SKM-1 treated with dmso at 0.1 percent for 144 hours (cell line): ENCODE data around the gene FRS2.

Experiments
- DNase-seq: peaks from one replicate; lab custom pipeline; 2025; ENCODE audit not compliant: unreplicated experiment; lab: John Stamatoyannopoulos, UW

Gene FRS2

DNA sequence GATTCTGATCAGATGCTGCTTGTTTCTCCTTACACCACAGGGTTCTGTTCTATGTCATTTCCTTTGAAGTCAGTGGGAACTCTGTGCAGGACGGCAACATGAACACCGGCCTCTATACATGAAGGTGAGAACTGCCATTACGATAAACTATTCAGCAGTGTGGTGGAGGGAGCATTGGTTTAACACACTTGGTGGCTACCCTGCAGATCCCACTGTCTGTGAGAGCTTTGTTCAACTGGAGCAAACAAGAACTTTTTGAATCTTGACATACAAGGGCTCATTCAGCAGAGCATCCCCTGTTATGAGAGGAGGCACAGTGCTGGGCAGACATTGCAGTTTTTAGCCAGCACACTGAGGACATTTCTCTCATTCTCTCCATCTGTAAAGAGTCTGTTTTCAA lies 10.7 kb upstream of the FRS2 start:
- no peak for DNase-seq

DNA sequence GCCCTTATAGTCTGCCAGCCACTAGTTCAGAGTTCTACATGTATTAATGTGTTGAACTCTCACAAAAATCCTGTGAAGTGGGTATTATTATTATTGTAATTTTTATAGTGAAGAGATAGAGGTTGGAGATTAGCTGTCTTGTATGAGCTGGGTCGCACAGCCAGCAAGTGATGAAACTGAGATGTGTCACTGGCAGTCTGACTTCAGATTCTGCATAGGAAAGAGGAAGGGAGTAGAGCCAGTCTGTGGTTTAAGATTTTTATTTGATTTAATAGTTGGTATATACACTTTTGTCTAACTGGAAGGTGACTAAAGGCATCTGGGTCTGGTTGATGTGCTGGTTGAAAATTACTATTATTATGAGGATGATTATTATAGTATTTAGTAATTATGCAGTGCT lies 5.8 kb upstream of the FRS2 start:
- DNase-seq = no peak

DNA sequence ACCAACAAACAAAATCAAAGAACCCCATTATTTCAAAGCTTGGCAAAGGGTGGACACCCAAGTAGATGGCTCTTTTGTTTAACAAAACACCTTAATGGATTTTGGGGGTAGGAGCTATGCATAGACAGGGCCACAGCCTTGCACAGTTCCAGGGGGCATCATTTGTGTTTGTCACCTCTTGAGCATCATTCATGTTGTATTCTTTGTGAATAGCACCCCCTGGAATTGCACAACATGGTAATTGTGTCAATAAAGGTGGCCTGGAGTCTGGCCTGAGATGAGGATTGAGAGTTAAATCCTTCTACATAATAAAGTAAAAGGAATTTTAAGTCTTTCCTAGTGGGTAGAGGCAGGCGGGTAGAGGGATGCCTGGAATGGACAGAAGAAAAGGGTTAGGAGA lies 3.3 kb upstream of the FRS2 start:
- DNase-seq = no peak

DNA sequence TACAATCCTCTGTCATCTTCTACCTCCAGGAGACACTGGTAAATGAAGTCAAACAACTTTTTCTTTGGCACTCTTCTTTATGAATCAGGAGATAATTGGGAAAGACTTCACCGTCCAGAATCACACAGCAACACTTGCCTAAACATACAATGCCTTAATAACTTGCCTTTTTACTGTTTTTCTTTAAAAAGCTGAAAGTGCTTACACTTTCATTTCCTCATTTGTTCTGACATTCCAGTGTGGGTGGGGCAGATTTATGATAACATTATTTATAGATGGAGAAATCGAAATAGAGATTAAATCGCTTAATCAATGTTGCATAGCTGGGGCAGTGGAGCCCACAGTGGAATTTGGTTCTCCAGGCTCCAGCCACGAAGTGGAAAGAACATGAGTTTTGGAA lies 2.8 kb upstream of the FRS2 start:
- DNase-seq = no peak

DNA sequence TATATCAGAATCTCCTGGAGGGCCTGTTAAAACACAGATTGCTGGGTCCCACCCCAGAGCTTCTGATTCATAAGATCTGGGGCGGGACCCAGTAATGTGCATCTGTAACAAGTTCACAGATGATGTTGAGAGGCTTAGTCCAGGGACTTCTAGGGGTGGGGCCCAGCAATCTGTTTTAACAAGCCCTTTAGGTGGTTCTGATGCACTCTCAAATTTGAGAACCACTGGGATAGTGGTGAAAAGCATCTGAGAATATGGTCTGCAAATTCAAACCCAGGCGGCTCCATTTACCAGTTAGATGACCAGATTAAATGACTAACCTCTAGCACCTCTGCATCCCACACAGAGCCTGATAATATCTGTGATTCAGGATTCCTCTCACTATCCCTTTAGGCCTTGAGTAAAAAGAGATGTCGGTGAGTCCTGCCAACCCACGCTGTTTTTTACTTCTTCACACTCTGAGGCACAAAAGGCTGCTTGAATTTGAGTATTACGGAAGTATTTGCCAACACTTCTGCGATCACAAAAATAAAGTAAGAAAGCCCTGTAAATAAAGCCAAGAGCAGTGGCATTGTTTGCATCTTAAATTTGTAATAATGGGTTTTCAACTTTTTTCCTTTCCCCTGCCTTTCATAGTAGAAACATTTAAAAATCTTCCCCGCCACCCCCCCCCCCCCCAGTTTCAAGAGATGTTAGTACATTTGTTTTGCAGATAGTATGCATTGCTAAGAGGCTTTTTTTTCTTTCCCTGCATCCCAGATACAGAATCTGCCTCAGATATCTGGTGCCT lies 1.8 kb upstream of the FRS2 start:
- DNase-seq = no peak

DNA sequence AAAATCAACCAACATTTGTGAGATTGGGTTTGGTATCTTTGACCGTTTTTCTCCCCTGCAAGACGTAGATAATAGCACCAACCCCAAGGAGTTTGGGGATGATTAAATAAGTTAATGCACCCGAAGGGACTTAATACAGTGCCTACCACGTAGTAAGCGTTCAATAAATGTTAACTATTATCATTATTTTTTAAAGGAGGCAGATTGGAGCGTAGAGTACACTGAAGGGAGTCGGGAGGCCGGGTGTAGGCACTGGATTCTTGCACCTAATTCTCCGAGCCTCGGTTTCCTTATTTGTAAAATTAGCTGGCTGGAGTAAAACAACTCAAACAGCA lies 367 bp upstream of the FRS2 start:
- DNase-seq = no peak

DNA sequence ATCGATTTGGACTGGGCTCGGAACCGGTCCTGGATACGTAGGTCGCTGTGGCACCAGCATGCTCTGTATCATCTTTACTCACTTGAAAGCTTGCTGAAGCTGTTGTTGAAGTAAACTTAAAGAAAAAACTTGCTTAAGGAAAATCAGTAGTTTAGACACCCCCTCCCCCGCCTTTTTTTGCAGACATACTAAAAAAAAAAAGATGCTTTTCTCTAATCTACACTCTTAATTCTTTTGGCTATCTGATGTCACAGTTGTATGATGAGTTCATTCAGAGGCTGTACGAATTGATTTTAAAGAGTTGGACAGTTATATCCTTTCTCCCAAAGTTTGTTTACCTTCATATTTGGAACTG lies 865 bp downstream of the FRS2 start:
- DNase-seq = no peak

DNA sequence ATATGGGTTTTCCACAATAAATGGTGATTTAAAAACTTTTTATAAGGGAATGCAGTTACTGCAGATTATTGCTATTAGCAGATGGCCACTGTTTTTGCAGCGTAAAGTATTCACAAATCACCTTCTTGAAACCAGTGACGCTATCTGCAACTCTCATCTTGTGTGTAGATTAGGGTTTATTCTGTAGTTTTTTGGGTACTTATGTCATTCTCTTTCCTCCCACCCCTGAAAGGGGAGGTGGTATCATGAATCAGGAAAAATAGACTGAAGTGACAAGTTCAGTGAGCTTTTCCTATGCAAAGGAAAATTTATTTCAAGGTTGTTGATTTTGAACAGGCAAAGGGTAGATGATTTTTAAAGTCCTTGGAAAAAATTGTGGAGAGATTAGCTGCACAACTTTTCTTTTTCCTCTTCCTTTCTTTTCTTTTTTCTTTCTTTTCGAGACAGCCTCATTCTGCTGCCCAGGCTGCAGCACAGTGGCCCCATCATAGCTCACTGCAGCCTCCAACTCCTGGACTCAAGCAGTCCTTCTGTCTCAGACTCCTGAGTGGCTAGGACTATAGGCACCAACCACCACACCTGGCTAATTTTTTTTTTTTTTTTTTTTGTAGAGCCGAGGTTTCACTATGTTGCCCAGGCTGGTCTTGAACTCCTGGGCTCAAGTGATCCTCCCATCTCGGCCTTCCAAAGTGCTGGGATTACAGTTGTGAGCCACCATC lies 1.6 kb downstream of the FRS2 start:
- no peak for DNase-seq

DNA sequence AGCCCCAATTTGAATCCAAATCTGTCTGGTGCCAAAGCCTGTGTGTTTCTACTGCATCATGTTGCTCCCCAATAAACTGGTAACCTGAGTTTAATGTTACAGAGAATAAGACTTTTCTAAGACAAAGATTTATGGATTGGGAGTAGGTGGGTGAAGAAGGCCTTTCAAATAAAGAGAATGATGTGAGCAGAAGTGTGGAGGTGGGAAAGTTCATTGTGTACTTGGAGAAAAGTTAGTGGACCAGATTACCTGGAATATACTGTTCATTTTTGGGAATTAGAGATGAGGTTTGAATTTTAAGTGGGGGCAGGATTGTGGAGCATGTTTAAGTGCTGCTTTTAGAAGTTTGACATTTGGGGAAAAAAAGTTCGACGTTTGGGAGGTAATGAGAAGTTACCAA lies 3.1 kb downstream of the FRS2 start:
- DNase-seq = no peak

DNA sequence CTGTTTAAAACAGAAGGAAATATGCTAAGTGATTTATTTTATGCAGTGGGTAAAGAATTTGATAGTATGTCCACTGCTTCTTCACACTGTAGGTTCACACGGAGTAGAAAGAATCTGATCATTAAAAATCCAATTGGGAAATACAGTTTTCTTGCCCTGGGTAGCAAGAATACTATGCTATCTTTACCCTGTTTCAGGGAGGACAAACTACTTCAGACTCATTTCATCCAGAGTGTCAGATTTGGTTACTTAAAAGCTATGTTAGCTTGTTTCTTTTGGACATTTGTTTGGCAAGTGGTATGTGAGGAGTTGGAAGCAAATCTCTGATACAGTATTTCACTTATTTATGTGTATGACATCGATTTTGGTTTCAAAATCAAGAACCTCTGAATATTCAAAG lies 4.3 kb downstream of the FRS2 start:
- DNase-seq = no peak

DNA sequence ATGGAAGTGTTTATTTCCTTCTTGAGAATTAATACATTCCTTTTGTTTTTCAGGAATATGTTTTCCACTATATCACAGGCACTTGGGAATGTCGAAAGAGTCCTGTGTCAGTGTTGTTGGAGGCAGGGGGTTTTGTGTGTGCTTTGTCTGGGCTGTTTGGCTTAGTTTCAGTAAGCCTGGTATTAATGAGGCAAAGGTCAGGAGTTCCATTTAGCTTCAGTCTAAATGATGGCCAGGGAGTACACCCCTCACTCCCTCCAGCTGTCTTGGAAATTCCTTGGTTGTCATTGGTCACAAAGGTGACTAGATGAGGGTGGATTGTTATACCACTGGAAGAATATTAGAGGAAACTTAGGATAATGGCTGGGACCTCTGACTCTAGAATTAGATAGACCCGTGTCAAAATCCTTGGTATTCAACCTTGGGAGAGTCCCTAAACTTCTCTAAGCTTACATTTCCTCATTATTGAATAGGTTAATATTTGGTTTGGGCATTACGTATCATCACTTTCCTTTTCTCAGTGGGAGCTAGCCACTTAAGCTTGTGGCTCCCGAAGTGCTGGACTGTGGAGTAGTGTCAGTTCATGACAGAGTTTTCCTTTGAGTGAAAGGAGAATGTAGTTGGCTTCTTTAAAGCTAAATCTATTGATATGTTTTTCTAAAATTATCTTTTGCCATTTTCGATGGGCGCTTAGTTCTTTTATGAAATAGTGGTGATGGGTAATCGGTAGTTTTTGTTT lies 5.2 kb downstream of the FRS2 start:
- DNase-seq = no peak

DNA sequence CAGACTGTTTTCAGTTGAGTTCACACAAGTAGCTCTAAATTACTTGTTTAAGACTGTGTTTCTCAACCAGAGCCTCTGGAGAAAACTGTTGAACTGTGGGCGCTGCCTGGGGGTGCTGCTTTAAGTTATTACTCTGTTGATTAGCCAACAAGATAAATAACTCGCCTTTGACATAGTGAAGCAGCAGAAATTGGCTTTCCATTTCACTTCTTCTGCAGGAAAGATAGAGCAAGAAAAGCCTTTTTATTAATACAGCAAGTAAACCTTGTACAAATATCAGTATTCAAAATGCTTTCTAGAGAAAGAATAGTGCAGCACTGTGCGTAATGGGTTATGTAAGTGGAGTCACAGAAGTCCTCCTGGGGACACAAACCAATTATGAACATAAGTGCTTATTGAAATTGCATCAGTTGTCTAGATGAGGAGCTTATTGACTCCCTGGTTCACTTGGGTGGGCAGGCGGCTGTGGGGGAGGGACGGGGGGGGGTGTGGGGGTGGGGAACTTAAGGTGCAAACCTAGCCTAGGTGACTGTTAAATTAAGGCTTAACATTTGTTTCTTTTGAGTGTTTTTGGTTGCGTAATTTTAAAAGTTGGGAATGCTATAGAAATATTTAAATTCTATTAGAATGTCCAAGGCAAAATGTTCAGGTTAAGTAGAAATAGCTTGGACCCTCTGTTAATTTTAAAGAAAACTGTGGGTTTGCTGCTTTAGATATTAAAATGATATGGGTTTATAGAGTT lies 6.3 kb downstream of the FRS2 start:
- no peak for DNase-seq

DNA sequence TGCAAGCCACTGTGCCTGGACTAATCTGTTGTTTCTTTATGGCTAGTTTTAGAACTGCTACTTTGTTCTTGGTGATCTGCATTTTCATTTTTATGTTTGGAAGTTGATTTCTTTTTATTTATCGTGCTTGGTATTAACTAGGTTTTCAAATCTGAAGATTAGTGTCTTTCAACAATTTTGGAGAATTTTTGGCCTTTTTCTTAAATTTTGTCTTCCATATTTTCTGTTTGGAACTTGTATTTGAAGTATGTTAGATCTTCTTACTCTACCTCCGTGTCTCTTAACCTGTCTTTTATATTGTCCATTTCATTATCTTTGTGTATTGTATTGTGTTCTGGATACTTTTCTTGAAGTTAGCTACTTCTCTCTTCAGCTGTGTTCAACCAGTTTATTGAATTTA lies 9.5 kb downstream of the FRS2 start:
- no peak for DNase-seq

DNA sequence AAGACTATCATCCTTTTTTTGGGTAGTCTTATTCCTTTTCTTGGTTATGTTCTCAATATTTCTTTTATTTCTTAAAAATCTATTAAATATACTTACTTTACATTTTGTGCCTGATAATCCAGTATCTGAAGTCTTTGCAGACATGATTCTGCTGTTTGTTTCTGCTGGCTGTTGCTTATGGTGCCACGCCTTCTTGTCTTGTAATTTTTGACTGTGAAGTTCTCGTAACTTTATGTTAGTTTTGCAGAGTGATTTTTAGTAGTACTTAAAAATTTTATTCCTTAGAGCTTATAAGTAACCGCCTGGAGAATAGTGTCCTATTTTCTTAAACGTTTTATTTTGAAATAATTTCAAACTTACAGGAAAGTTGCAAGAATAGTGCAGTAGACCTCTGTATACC lies 10.5 kb downstream of the FRS2 start:
- no peak for DNase-seq

DNA sequence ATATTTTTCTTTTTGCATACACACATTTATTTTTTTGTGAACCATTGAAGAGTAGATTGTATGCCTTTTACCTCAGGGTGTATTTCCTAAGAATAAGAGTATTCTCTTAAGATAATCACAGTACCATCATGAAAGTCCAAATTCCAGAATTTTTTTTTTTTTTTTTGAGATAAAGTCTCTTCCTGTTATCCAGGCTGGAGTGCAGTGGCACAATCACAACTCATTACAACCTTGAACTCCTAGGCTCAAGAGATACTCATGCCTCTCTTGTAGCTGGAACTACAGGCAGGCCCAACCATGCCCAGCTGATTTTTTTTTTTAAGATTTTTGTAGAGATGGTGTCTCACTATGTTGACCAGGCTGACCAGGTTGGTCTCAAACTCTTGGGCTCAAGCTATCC lies 10.9 kb downstream of the FRS2 start:
- DNase-seq = no peak

DNA sequence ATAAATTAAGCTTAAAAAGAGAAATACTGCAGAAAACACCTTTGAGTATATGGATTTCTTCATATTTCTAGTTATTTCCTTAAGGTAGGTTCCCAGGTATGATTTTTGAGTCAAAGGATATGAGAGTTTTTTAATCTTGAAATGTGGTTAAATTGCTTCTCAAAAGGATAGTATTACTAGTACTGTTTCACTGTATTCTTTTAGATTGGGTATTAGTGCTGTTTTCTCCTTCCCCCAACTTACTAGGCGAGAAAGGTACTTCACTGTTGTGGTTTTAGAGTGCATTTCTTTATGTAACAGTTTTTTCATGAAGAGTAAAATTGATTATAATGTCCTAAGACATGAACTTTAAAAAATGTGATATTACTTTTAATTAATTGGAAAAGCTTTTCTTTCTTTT lies 13.5 kb downstream of the FRS2 start:
- DNase-seq = no peak

DNA sequence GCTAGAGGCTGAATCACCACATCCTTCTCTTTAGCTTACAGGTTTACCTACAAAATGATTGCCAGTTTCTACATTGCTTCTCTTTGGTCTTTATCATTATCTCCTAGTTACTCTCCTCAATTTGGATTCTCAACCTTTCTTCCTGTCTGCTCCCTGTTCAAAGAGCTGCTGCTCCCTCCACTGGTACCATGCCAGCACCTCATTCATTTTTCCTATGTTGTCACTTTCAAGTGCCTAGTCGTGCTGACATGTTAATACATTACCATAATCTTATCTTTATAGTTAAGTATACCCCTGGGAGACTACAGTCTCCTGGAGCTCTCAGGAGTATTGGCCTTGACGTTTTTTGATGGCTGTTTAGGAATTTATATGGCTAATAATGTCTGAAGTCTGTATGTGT lies 14.2 kb downstream of the FRS2 start:
- DNase-seq = no peak

DNA sequence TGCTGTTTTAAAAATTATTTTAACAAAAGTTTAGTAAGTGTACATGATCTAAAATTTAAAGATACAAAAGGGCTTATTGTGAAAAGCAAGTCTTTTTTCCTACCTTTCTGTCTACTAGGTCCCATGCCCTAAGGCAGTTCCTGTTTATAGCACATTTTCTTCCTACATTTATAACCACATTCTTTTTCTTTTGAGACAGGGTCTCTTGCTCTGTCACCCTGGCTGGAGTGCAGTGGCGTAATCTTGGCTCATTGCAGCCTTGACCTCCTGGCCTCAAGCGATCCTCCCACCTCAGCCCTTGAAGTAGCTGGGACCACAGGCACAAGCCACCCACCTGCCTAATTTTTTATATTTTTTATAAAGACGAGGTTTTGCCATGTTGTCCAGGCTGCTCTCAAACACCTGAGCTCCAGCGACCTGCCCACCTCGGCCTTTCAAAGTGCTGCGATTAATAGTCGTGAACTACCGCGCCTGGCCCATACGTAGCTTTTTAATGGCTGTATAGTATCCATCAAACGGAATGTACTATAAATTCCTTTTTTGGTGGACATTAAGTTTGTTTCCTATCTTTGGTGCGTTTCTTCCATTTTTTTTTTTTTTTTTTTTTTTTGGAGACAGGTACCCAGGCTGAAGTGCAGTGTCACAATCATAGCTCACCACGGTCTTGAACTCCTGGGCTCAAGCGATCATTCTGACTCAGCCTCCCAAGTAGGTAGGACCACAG lies 20.9 kb downstream of the FRS2 start:
- peak; percentile 1 for DNase-seq

DNA sequence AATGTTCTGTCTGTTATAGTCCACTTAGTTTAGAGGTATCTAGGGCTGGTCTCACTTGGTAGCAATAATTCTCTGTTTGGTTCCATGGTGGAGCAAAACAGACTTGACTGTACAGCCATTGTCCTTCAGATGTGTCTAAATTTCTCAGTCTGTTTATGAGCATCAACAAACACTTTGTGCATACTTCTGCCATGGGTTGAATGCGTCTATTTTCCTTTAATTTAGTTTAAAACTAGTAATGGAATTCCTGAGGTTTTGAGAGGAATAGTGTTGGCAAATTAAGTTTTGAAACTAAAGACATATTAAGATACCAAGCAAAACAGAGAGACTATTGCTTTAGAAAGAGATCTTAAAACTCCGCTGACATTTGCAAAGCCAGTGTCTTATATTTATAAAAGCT lies 22.6 kb downstream of the FRS2 start:
- DNase-seq = no peak

DNA sequence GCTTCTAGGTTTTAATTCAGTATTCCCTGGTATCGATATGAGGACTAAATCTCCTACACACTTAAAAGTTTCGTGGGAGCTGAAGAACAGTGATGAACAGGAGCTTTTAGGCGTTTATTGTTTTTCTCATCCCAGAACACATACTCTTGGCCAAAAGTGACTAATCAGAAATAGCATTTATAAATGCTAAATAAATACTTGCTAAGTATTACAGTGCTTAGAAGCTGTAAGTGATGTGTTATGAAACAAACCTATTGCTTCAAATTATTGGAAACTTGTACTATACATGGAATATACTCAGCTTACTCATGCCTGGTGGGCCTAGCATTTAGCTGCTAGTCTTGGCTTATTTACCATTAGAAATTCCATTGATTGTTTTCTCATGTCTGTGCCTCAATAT lies 24.9 kb downstream of the FRS2 start:
- DNase-seq = no peak
